NK-92 (cell line): ENCODE results near the gene SUPT20H.
A peak's percentile ranks its signal among the peaks of the same experiment; 100 is the strongest.

Experiments used
- DNase-seq: peaks from one replicate; lab custom pipeline; 2025; ENCODE audit not compliant: unreplicated experiment; lab: John Stamatoyannopoulos, UW

SUPT20H gene

GRCh38 chr13:37058910-37059847 is at the start of gene SUPT20H:
Gene SUPT20H, minus strand, starts transcription at chr13:37059688. Its CDS starts 8,198 bp downstream, at chr13:37051490.
- peak; percentile 71 for DNase-seq

DNA sequence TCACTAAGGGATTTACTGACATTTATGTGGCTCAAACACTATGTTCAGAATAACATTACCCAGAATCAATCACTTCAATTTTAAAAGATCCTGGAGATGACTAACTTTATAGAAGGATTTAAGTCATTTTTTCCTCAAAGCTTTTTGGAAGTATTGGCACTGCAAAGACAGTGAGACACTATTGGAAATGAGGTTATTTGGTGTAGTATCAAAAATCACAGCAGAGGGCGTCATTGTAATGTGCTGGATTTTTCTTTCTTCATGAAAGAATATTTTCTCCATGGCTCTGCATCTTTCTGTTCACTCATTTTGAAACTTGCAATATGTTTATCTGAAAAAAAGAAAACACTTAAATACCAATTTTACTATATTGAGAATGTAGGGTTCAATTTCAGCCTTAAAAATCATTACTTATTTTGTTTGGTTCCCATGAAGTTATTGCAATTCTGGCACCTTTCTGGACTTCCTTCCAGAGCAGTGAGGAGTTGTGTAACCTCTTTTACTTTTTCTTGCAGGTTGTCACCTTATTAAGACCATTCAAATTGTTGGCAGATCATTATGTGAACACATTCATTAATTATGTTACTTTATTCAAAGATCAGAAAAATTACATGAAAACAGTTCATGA is 49.7 kb upstream of the SUPT20H start:
- DNase-seq, result no peak

DNA sequence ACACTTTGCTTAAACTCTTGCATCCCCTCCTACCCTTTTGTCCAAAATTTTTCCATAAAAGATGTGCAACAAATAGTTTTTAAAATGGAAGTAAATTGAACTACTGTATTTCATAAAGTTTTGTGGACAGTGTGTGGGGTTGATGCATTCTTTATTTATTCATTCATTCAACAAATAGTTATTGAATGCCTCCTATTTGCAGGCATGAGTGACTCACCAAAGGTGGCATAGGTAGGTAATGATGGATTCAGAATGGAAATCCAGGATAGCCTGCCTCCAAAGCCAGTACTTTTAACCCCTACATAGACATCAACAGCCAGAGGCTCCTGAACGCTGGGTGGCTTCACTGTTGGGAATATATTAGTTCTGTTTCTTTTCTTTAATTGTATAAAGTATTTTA is 48.4 kb upstream of the SUPT20H start:
- no peak for DNase-seq

DNA sequence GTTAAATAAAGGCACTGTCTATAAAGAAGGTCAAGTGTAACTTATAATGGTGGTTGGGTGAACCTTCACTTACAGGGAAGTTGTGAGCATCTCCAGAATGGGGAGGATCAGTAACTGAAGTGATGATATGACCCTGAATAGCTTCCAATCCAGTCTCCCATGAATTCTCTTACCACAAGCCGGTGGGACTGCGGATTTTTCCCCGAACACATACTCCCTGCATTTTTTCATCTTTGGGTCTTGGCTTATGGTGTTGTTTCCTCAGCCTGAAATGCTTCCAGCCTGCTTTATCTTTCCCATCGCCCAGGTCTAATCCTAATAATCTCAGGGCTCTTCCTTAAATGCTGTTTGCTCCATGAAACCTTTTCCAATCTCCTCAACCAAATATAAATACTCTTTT is 48.0 kb upstream of the SUPT20H start:
- no peak for DNase-seq

GRCh38 chr13:37106642-37107041 is 47.2 kb upstream of the SUPT20H start:
- DNase-seq, result no peak

GRCh38 chr13:37105251-37105714 is 45.8 kb upstream of the SUPT20H start, which contains the start of gene CSNK1A1L:
Gene CSNK1A1L, minus strand, starts transcription at chr13:37105664. Its CDS starts 408 bp downstream, at chr13:37105256.
- DNase-seq, result no peak

DNA sequence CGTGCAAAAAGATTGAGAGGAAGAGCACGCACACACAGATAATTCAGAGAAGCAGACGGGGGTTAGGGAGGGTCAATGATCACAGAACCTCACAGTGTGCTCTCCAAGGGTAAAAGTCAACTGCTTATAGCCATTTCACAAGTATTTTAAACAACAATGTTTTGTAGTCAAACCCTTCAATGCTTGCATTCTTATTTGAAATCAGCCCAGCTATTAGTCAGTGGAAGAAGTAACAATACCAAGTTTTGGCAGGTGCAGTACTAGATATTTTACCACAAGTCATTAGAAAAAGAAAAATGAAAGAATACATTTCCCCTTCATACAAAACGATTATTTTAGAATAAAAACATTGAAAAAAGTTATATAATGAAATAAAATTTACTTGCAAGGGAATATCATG is 43.4 kb upstream of the SUPT20H start:
- DNase-seq, result no peak

DNA sequence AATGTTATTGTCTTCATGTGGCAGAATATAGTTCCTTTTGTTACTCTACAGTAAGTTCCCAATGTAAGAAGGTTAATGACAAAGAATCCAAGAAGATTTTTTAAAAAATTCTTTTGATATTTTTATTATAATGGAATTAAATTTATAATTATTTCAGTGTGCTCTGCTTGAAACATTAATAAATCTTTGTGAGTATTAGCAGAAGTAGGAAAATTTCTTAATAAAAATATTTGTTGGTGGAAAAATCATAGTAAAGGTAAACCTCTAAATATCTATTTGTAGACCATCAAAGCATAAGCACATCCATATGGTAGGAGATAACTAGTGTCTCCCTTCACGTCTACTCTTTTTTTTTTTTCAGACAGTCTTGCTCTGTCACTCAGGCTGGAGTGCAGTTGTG is 41.7 kb upstream of the SUPT20H start:
- no peak for DNase-seq

GRCh38 chr13:37100731-37101130 is 41.2 kb upstream of the SUPT20H start:
- no peak for DNase-seq

- no peak for DNase-seq
Measured at GRCh38 chr13:37097076-37097475, 37.6 kb upstream of the SUPT20H start.

DNA sequence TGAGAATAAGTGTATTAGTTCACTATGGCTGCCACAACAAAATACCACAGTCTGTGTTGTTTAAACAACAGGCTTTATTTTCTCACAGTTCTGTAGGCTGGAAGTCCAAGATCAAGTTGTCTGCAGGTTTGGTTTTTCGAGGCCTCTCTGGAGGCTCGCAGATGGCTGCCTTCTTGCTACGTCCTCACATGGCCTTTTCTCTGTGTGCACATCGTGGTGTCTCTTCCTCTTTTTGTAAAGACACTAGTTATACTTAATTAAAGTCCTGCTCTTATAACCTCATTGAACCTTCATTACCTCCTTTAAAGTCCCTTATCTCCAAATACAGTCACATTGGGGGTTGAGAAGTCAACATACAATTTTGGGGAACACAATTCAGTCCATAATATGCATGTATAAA is 35.4 kb upstream of the SUPT20H start:
- DNase-seq, result no peak

- DNase-seq, result no peak
Measured at GRCh38 chr13:37094099-37094498, 34.6 kb upstream of the SUPT20H start.

DNA sequence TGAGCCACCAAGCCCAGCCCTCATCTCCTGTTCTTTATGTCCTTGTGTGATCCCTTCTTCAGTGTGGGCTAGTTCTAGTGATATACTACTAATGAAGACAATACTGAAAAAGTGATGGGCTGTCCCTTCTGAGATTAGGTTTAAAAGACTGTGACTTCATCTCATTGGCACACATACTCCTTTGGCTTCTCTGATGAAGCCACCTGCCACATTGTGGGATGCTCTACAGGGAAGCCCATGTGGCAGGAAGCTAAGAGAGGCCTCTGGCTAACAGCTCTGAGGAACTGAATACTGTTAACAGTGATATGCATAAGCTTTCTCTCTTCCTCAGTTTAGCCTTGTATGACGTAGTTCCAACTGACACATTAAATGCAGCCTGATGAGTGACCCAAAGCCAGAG is 32.3 kb upstream of the SUPT20H start:
- no peak for DNase-seq

DNA sequence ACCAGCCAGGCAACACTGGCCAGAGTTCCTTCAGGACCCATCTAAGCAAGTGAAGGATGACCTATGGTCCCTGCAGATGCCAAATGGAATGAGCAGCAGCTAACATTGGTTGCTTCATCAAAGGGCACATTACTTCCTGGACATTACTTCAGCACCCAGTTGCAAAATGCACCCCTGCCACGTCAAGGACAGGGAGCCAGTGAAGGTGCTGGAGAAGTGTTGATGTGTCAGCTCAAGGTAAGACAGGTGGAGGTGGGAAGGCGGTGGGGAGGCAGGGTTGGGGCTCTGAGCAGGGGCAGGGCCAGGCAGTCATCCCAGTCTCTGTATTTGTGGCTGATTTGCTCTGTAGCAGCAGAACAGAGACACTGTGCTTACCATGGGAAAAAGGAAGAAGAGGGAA is 31.4 kb upstream of the SUPT20H start:
- DNase-seq, result no peak

- no peak for DNase-seq
Measured at GRCh38 chr13:37089495-37089894, 30.0 kb upstream of the SUPT20H start.

GRCh38 chr13:37087486-37087885 is 28.0 kb upstream of the SUPT20H start:
- DNase-seq, result no peak

DNA sequence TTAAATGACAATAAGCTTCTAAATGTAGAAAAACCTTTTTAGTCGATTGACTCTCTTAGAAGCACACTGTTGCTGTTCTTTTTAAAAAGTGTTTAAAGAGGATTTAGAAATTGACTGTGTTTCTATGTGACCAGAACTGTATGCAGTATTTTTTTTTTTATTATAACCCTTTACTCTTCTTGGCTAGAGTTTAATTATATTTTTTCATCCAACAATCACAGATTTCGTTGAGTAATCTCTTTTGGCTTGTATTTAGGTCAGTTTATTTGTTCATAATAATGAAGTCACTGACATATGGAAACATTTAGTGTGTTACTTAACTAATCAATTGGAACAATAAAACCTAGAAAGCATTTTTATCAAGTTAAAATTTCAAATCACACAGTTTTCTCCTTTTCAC is 26.1 kb upstream of the SUPT20H start:
- no peak for DNase-seq

DNA sequence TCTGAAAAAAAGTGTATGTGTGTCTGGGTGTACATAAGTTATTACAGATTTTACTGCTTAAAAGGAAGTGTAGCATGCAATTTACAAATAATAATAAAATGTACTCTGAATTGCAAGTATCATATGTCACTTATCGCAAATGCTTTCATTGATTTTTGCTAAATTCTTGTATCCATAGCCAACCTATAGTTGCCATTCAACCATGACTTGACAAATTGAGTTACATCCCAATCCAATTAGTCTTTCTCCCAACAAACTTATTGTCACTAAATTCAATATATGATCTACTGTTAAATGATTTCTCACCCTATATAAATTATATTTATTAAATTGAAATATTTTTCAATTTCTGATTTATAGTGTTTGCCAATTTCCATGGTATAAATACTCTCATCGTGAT is 17.3 kb upstream of the SUPT20H start:
- no peak for DNase-seq

DNA sequence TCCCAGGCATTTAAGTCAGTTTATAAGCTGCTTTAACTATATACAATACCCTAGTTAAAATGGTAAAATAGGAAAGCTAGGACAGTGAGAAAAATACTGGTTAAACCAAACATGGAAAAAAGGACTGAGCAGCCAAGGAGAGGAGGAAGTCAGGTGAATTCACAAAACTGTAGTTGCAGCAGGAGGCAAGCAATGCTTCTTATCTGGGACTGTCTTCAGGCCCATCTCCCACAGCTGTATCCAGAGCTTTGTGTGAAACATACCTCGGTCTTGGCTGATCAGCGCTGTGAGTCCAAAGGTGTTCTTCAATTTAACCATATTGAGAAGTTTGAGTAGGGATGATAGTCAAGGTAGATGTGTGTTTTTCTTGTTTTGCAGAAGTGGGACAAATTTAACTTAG is 15.7 kb upstream of the SUPT20H start:
- DNase-seq, result no peak

GRCh38 chr13:37074703-37075102 is 15.2 kb upstream of the SUPT20H start:
- DNase-seq, result no peak

DNA sequence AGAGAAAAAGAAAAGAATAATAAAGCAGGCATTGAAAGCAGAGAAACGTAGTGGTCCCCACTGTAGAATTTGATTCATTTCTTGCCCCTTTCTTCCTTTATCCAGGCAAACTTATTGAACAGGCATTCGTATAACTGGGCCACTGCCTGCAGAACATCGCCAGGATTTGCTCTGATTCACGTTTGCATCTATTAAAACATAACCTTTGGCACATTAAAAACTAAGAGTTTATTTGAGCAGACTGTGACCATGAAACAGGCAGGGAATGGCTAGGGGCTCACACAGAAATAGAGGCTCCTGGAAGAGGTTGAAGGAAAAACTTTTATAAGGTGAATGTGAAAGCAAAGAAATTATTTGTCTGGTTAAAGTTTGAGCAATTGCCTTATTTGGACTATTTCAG is 12.5 kb upstream of the SUPT20H start:
- DNase-seq, result no peak

DNA sequence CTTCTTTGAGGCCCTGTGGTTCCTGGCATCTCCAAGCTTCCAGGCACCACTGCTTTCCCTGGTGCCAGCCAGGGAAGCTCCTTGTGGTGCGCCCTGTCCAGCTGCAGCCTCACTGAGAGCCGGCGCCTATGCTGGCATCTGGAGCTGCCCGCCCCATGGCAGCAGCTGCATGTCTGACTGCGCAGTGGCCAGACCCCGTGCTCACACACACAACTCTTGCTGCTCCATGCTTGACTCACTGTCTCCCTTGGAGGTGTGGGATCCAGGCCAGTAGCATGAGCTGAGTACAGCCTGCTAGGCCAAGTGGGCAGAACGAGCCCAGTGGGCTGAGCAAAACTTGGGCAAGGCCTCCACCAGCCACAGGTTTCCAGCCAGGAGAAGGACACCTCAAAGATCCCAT is 11.5 kb upstream of the SUPT20H start:
- no peak for DNase-seq
